ENCODE measurements around the gene KERA. TPM values are rescaled to one million over a fixed set of nuclear protein-coding genes. Genes with fewer than 3 reads are reported as not detected.

The KERA gene
- total and polyA plus RNA-seq, 2 experiments from 2014 or later: not detected

DNA sequence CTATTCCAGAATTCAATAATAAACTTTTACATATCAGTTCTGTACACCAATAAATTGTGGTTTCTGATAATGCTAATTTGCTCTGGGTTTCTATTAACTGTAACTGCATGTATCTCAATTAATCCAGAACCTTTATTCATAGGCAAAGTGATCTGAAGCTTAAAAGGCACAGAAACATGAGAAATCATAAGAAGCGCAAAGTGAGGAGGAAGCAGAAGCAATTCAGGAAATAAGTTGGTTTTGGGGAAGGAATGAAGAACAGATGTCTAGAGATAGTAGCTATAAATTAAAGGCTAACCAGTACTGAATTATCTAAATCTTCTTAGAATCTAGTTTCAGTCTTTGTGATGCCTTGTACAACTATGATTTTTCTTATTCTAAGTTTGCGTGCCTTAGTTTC, 24.6 kb downstream of the KERA start:
- no peaks in the 10 kb centered on the region for H3K4me1 ChIP-seq (ENCODE audit: low read depth)
- TF ChIP-seq, protein P1, sequence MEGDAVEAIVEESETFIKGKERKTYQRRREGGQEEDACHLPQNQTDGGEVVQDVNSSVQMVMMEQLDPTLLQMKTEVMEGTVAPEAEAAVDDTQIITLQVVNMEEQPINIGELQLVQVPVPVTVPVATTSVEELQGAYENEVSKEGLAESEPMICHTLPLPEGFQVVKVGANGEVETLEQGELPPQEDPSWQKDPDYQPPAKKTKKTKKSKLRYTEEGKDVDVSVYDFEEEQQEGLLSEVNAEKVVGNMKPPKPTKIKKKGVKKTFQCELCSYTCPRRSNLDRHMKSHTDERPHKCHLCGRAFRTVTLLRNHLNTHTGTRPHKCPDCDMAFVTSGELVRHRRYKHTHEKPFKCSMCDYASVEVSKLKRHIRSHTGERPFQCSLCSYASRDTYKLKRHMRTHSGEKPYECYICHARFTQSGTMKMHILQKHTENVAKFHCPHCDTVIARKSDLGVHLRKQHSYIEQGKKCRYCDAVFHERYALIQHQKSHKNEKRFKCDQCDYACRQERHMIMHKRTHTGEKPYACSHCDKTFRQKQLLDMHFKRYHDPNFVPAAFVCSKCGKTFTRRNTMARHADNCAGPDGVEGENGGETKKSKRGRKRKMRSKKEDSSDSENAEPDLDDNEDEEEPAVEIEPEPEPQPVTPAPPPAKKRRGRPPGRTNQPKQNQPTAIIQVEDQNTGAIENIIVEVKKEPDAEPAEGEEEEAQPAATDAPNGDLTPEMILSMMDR (IDR thresholded peaks at IDR 0.05; ENCODE audit: low read depth, low read length): no peak
- H3K27ac ChIP-seq: no peak overlapping the region
- H3K36me3 ChIP-seq: no peaks in the 10 kb centered on the region
- DNase-seq (ENCODE audit: low read depth in 1 of 2, low spot score in 1 of 2): no peak
- H3K27me3 ChIP-seq: no peaks in the 10 kb centered on the region
- H3K9me3 ChIP-seq (ENCODE audit: low read depth): no peaks in the 10 kb centered on the region
- no peak overlapping the region for H3K4me3 ChIP-seq

DNA sequence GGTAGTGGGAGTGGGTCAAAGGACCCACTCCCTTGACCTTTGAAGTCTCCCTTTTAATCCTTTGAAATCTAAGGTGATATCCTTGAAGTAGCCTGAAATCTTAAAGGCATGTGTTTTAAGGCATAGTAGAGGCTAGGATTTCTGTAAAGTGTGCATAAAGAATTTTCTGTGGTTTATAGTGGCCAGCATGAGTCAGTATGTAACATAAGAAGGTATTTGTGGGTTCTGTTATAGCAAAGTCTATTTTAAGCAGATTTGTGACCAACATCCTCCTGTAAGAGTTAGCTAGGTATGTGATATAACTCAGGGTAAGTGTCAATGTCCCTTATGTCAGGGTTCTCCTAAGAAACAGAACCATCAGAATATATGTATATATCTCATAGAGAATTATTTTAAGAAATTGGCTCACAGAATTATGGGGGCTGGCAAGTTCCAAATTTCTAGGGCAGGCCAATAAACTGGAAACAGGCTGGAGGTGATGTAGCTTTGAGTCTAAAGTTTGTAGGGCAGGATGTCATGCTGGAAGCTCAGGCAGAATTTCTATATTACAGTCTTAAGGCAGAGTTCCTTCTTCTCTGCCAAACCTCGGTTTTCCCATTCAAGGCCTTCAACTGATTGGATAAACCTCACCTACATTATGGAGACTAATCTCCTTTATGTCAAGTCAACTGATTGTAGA, 34.4 kb downstream of the KERA start:
- no peaks in the 10 kb centered on the region for H3K36me3 ChIP-seq
- H3K9me3 ChIP-seq (ENCODE audit: low read depth): no peaks in the 10 kb centered on the region
- TF ChIP-seq, protein P1 (IDR thresholded peaks at IDR 0.05; ENCODE audit: low read depth, low read length): no peak
- H3K4me1 ChIP-seq (ENCODE audit: low read depth): no peaks in the 10 kb centered on the region
- H3K27ac ChIP-seq: no peak overlapping the region
- DNase-seq (ENCODE audit: low read depth in 1 of 2, low spot score in 1 of 2): peak in 1 of 2 donors; percentile 57
- H3K4me3 ChIP-seq: no peak overlapping the region
- H3K27me3 ChIP-seq: no peaks in the 10 kb centered on the region

DNA sequence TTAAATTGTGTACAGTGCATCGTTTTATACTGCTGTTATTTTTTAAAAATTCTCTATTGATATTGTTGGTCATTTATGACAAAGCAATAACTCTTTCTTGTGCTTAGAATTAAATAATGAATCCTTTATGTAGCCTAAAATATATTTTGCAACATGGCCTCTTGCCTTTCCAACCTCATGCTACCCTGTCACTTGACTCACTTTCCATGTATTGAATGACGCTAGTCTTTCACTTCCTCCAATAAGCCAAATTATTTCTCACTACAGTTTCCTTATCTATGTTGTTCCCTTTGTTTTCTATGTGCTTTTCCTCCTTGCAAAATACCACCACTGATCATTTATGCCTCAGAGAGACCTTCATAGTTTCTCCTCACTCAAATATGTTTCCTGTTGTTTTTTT, 36.7 kb downstream of the KERA start:
- Histone ChIP-seq H3K4me3 (no peak overlapping the region), H3K9me3 (ENCODE audit: low read depth) (no peaks in the 10 kb centered on the region), H3K27me3 (no peaks in the 10 kb centered on the region), H3K4me1 (ENCODE audit: low read depth) (no peaks in the 10 kb centered on the region), H3K27ac (no peak overlapping the region), H3K36me3 (no peaks in the 10 kb centered on the region)
- TF ChIP-seq, protein P1 (IDR thresholded peaks at IDR 0.05; ENCODE audit: low read depth, low read length): no peak
- no peak for DNase-seq (ENCODE audit: low read depth in 1 of 2, low spot score in 1 of 2)

DNA sequence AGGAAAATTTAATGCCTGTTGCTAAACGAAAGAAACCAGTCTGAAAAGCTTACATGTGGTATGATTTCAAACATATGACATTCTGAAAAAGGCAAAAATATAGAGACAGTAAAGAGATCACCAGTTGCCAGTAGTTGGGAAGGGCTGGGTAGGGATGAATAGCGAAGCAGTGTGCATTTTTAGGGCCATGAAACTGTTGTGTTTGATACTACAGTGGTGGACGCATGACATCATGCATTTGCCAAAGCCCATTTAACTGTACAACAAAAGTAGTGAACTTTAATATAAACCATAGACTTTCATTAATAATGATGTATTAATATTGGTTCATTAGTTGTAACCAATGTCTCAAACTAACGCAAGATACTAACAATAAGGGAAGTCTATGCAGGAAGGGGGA, 38.4 kb downstream of the KERA start:
- Histone ChIP-seq H3K27ac (no peak overlapping the region), H3K36me3 (no peaks in the 10 kb centered on the region), H3K27me3 (no peaks in the 10 kb centered on the region), H3K4me1 (ENCODE audit: low read depth) (no peaks in the 10 kb centered on the region), H3K9me3 (ENCODE audit: low read depth) (no peaks in the 10 kb centered on the region), H3K4me3 (no peak overlapping the region)
- TF ChIP-seq, protein P1 (IDR thresholded peaks at IDR 0.05; ENCODE audit: low read depth, low read length): no peak
- no peak for DNase-seq (ENCODE audit: low read depth in 1 of 2, low spot score in 1 of 2)

DNA sequence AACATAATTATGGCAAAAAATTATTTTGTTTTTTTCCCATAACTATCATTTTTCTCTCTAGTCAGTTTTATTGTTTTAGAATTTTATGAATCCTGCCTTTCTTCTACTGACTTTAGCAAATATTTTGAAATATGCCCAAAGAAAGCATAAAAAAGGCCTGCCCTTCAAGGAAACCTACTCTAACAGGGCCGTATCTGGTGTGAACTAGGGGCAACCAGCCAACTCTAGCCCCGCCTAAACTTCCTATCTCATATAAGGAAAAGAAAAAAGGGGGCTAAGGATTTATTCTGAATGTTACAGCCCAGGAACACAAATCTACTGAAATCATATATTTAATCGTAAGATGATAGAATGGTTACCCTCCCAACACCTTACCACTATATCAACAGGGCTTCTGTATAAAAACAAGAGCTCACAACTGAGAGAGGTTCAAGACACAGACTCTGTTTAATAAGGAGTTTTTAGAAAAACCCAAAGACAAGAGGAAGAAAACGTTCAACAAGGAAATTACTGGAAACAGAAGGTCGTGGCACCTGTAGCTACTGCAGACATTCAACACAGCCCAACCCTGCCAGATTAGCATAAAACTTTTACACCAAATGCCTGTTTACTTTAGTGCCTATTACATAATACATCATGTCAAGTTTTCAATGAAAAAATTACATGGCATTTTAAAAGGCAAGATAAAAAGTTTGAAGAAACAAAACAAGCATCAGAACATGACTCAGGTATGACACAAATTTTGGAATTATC, 40.1 kb downstream of the KERA start:
- H3K4me3 ChIP-seq: no peak overlapping the region
- H3K9me3 ChIP-seq (ENCODE audit: low read depth): no peaks in the 10 kb centered on the region
- DNase-seq (ENCODE audit: low read depth in 1 of 2, low spot score in 1 of 2): peak in 1 of 2 donors; percentile 20
- no peaks in the 10 kb centered on the region for H3K4me1 ChIP-seq (ENCODE audit: low read depth)
- TF ChIP-seq, protein P1 (IDR thresholded peaks at IDR 0.05; ENCODE audit: low read depth, low read length): no peak
- no peaks in the 10 kb centered on the region for H3K27me3 ChIP-seq
- no peaks in the 10 kb centered on the region for H3K36me3 ChIP-seq
- H3K27ac ChIP-seq: no peak overlapping the region
